NCI-H510A treated with DMSO at 0.1 percent for 48 hours (cell line): Measurements from ENCODE around the gene CPA4.

ENCODE experiments used
- DNase-seq: peaks from one replicate; lab custom pipeline; 2025; lab: John Stamatoyannopoulos, UW

The CPA4 gene

GRCh38 chr7:130365511-130366441, 72.8 kb downstream of the CPA4 start:
- peak; percentile 94 for DNase-seq

GRCh38 chr7:130366564-130366963, 73.6 kb downstream of the CPA4 start:
- DNase-seq: no peak

GRCh38 chr7:130367088-130367755, 74.3 kb downstream of the CPA4 start:
- no peak for DNase-seq

GRCh38 chr7:130367836-130368746, 75.1 kb downstream of the CPA4 start:
- DNase-seq: no peak

- DNase-seq: no peak
These were observed 76.2 kb downstream of the CPA4 start for GRCh38 chr7:130369110-130369711.

GRCh38 chr7:130369831-130370550, 77.0 kb downstream of the CPA4 start:
- DNase-seq: no peak

GRCh38 chr7:130371046-130371445, 78.1 kb downstream of the CPA4 start:
- no peak for DNase-seq

- no peak for DNase-seq
These were observed 79.6 kb downstream of the CPA4 start for GRCh38 chr7:130372402-130373165.
